Astrocyte of the hippocampus (primary cell): ENCODE data around the gene OR8G1.
A peak's percentile ranks its signal among the peaks of the same experiment; 100 is the strongest.
"Not testable (repeated sequence)": the region's sequence is repeated elsewhere in the genome, so short reads cannot be mapped to it uniquely, and the experiment has no call there.

Source experiments
- DNase-seq: peaks from one replicate; pipeline ENCODE4 v3.0.0; 2011; ENCODE audit warnings: low read depth, low spot score

OR8G1 gene

GRCh38 chr11:124238512-124238911, 2.4 kb upstream of the OR8G1 start:
- DNase-seq, result no peak

DNA sequence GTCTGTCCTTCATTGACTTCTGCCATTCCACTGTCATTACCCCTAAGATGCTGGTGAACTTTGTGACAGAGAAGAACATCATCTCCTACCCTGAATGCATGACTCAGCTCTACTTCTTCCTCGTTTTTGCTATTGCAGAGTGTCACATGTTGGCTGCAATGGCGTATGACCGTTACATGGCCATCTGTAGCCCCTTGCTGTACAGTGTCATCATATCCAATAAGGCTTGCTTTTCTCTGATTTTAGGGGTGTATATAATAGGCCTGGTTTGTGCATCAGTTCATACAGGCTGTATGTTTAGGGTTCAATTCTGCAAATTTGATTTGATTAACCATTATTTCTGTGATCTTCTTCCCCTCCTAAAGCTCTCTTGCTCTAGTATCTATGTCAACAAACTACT, 9.0 kb downstream of the OR8G1 start:
- not testable (repeated sequence) for DNase-seq

DNA sequence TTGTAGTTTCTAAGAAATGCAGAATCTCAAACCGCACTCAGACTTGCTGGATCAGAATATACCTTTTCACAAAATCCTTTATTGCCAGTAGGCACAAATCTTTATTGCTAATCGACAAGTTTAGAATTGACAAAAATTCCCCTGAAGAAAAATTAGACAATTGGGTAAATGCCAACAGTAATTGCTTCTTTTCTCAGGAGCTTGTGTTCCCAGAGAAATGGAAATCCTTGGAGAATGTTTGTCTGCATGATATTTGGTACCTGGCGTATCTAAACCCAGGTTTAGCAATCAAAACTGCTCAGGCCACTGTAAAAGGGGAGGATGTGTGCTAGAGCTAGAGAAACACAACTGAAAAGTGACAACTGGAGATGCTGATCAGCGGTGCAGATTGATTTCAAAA, 15.2 kb downstream of the OR8G1 start, which contains the start of gene OR8G5:
Gene OR8G5, plus strand, starts transcription at position 301 of the 400 bp plus-strand sequence. CDS start 8,556 bp downstream, outside the sequence.
- no peak for DNase-seq

GRCh38 chr11:124265041-124265440, 24.1 kb downstream of the OR8G1 start:
- DNase-seq, result not testable (repeated sequence)

- DNase-seq, result not testable (repeated sequence)
Observed at GRCh38 chr11:124270886-124271285, 30.0 kb downstream of the OR8G1 start.

DNA sequence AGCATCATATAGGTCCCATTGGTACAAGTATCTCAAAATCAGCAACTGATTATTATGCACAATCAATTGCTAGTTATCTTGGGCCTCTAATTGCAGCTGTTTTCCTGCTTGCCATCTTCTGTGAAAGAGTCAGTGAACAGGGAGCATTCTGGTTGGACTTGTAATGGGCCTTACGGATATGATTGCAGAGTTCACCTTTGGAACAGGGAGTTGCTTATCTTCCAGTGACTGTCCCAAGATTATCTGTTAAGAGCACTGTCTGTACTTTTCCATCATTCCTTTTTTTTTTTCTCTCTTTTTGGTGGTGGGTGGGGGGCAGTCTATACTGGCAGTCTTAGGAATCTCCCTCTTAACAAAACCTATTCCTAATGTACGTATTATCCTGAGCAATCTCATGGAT, 33.1 kb downstream of the OR8G1 start:
- DNase-seq, result no peak

DNA sequence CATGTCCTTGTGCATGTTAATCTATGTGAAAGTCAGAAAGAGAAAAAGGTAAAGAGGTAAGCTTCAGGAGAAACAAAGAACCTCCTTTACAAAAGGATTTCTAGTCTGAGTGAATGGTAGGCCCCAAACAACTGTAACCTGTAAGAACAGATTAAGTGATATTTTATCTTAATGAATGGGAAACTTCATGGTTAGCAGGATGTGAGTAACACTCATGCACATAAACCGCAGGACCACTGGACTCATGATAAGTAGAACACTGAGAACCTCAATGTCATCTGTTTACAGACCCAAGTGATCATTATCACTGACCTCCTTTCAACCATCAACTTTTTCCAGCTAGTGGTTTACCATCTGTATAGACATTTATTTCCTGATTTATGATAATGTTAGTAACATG, 35.2 kb downstream of the OR8G1 start:
- DNase-seq, result peak; percentile 41

GRCh38 chr11:124277207-124277606, 36.3 kb downstream of the OR8G1 start:
- no peak for DNase-seq

GRCh38 chr11:124277804-124278203, 36.9 kb downstream of the OR8G1 start:
- DNase-seq, result no peak

GRCh38 chr11:124278261-124278660, 37.4 kb downstream of the OR8G1 start:
- DNase-seq, result no peak

DNA sequence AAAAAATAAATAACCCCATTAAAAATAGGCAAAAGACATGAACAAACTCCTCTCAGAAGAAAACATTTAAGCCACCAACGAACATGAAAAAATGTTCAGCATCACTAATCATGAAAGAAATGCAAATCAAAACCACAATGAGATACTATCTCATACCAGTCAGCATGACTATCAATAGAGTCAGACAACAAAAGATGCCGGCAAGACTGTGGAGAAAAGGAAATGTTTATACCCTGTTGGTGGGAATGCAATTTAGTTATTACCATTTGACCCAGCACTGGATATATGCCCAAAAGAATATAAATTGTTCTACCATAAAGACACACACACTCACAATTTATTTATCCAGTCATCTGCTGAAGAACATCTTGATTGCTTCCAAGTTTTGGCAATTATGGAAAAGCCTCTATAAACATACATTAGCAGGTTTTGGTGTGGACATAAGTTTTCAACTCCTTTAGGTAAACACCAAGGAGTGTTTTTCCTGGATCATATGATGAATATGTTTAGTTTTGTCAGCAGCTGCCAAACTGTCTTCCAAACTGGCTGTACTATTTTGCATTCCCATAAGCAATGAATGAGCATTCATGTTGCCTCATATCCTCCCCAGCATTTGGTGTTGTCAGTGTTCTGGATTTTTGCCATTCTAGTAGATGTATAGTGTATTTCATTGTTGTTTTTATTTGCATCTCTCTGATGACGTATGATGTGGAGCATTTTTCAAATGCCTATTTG, 44.9 kb downstream of the OR8G1 start:
- peak; percentile 86 for DNase-seq

GRCh38 chr11:124294687-124295086, 53.8 kb downstream of the OR8G1 start:
- DNase-seq, result no peak

DNA sequence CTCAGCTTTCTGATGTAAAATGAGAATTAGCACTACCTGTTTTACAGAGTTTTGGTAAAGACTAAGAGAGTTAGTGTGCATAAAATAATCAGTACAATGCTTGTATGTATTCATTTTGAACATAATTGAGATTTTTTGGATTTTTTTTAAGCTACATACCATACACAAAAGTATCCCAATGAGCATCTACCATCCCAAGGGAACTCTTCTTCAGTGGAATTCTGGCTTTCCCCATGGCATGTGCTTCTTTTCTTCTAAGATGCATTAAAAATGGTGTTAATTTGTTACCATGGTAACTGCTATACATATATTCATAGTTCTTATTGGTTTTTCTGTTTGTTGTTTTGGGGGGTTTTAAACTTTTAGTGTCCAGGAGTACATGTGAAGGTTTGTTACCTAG, 55.1 kb downstream of the OR8G1 start:
- no peak for DNase-seq

- peak; percentile 57 for DNase-seq
Observed at GRCh38 chr11:124297921-124298320, 57.0 kb downstream of the OR8G1 start.

DNA sequence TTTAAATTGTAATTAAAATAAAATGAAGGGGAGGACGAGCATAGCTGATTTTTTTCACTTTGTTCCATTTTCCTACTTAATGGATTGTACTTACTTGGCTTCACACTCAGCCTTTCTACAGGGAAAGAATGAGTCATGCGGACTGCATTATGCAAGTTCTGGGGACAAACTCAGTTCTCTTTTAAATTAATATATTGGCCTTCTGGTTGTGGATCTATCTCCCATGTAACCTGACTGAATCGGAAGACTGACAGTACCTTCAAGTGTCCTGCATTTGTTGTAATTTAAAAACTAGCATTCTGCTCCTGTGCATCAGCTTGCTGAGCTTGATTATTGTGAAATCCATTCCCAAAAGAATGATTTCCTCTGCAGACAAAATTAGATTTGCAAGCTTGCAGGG, 60.7 kb downstream of the OR8G1 start:
- peak; percentile 83 for DNase-seq

GRCh38 chr11:124302347-124303125, 61.6 kb downstream of the OR8G1 start:
- DNase-seq, result peak; percentile 24
